ENCODE measurements around the gene RPS6KL1.

DNA sequence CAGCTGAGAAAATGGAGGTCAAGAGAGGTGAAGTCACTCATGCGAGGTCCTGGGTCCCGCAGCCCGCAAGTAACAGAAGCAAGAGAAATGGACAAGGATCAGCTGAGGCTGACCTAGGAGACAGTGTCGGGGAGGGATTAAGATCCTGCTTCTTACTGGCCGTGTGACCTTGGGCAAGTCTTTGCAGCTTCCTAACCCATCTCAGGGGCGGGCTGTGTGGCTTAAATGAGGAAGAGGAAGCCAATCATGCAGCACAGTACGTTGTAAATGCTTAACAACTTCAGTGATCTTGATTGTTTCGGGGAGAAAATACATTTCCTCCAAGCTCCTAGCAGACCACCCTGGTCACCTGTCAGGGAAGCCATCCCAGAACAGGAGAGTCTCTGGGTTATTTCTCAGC, 39.4 kb upstream of the RPS6KL1 start:
- TF ChIP-seq, protein P1, sequence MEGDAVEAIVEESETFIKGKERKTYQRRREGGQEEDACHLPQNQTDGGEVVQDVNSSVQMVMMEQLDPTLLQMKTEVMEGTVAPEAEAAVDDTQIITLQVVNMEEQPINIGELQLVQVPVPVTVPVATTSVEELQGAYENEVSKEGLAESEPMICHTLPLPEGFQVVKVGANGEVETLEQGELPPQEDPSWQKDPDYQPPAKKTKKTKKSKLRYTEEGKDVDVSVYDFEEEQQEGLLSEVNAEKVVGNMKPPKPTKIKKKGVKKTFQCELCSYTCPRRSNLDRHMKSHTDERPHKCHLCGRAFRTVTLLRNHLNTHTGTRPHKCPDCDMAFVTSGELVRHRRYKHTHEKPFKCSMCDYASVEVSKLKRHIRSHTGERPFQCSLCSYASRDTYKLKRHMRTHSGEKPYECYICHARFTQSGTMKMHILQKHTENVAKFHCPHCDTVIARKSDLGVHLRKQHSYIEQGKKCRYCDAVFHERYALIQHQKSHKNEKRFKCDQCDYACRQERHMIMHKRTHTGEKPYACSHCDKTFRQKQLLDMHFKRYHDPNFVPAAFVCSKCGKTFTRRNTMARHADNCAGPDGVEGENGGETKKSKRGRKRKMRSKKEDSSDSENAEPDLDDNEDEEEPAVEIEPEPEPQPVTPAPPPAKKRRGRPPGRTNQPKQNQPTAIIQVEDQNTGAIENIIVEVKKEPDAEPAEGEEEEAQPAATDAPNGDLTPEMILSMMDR (IDR thresholded peaks at IDR 0.05), result no peak
- TF ChIP-seq EZH2 (IDR thresholded peaks at IDR 0.05) (no peak), EZH2phosphoT487 (IDR thresholded peaks at IDR 0.05) (no peak)

Data from neural progenitor cell (in vitro differentiated cells).